Measurements from ENCODE around the gene MLST8.

DNA sequence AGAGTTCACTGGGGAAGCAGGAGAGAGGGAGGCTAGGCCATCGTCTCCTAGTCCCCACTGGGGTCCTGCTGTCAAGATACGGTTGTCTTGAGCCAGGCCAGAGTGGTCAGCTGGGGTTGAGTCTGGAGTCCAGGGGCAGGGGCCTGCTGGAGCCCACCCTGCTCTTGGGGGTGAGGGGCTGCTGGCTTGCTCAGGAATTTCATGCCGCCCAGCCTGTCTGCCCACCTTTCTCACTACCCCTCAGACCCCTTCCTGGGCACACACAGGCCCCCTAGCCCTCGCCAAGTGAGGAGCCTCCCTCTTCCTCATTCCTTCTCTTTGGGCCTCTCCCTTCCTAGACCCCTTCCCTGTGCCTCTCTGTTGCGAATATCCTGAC, 48.4 kb upstream of the MLST8 start:
- TF ChIP-seq, protein P1, sequence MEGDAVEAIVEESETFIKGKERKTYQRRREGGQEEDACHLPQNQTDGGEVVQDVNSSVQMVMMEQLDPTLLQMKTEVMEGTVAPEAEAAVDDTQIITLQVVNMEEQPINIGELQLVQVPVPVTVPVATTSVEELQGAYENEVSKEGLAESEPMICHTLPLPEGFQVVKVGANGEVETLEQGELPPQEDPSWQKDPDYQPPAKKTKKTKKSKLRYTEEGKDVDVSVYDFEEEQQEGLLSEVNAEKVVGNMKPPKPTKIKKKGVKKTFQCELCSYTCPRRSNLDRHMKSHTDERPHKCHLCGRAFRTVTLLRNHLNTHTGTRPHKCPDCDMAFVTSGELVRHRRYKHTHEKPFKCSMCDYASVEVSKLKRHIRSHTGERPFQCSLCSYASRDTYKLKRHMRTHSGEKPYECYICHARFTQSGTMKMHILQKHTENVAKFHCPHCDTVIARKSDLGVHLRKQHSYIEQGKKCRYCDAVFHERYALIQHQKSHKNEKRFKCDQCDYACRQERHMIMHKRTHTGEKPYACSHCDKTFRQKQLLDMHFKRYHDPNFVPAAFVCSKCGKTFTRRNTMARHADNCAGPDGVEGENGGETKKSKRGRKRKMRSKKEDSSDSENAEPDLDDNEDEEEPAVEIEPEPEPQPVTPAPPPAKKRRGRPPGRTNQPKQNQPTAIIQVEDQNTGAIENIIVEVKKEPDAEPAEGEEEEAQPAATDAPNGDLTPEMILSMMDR (IDR thresholded peaks at IDR 0.05; ENCODE audit: extremely low read depth in 1 of 2, insufficient read depth in 1 of 2, low read depth in 1 of 2, low read length in 2 of 2): no peak
- TF ChIP-seq POLR2A (IDR thresholded peaks at IDR 0.05; ENCODE audit: low read depth, low read length) (peak; percentile 27), MYC (IDR thresholded peaks at IDR 0.05; ENCODE audit: low read depth, low read length) (no peak), EZH2 (IDR thresholded peaks at IDR 0.05; ENCODE audit: borderline replicate concordance, low read depth, low read length, severe bottlenecking) (no peak), POLR2AphosphoS5 (IDR thresholded peaks at IDR 0.05; ENCODE audit: insufficient read depth, low read depth, low read length) (no peak), MAX (IDR thresholded peaks at IDR 0.05; ENCODE audit: insufficient read depth, insufficient read length) (no peak)

Measured in endothelial cell of umbilical vein (primary cell).